ENCODE measurements around the gene LIMK2. TPM values are rescaled to one million over a fixed set of nuclear protein-coding genes. Genes with fewer than 3 reads are reported as not detected.
"Not testable (repeated sequence)": the region's sequence is repeated elsewhere in the genome, so short reads cannot be mapped to it uniquely, and the experiment has no call there.

The LIMK2 gene
- total and polyA plus RNA-seq, 2 donors = 16.3 to 31.5 TPM

GRCh38 chr22:31222736-31223135 is 10.6 kb downstream of the LIMK2 start:
- Histone ChIP-seq H3K4me3 (ENCODE audit: low read depth, low read length) (no peak overlapping the region), H3K36me3 (ENCODE audit: insufficient read depth) (no peaks in the 10 kb centered on the region), H3K27ac (ENCODE audit: low read depth) (no peak overlapping the region), H3K4me1 (ENCODE audit: insufficient read depth) (no peaks in the 10 kb centered on the region)
- no peak for DNase-seq (ENCODE audit: extremely low spot score)
- WGBS = 89% methylated on average over 5 of the region's 5 CpGs

GRCh38 chr22:31223786-31224191 is 11.7 kb downstream of the LIMK2 start:
- 83% methylated on average over 3 of the region's 3 CpGs for WGBS
- Histone ChIP-seq H3K36me3 (ENCODE audit: insufficient read depth) (no peaks in the 10 kb centered on the region), H3K4me1 (ENCODE audit: insufficient read depth) (no peaks in the 10 kb centered on the region), H3K27ac (ENCODE audit: low read depth) (no peak overlapping the region), H3K4me3 (ENCODE audit: low read depth, low read length) (no peak overlapping the region)
- no peak for DNase-seq (ENCODE audit: extremely low spot score)

- WGBS = 91% methylated on average over 4 of the region's 4 CpGs
- not testable (repeated sequence) for H3K27ac ChIP-seq (ENCODE audit: low read depth)
These were observed 12.6 kb downstream of the LIMK2 start for GRCh38 chr22:31224691-31225090.

GRCh38 chr22:31227186-31227585 is 15.1 kb downstream of the LIMK2 start:
- Histone ChIP-seq H3K36me3 (ENCODE audit: insufficient read depth) (no peaks in the 10 kb centered on the region), H3K4me3 (ENCODE audit: low read depth, low read length) (no peak overlapping the region), H3K4me1 (ENCODE audit: insufficient read depth) (no peaks in the 10 kb centered on the region), H3K27ac (ENCODE audit: low read depth) (no peak overlapping the region)
- no peak for DNase-seq (ENCODE audit: extremely low spot score)
- 43% methylated on average over 1 of the region's 1 CpG for WGBS

More at GRCh38 chr22:31224691-31225090, 12.6 kb downstream of the LIMK2 start:
- H3K4me1 ChIP-seq (ENCODE audit: insufficient read depth); H3K36me3 ChIP-seq (ENCODE audit: insufficient read depth); DNase-seq (ENCODE audit: extremely low spot score); H3K4me3 ChIP-seq (ENCODE audit: low read depth, low read length): not testable (repeated sequence)

GRCh38 chr22:31229402-31230079 is 17.4 kb downstream of the LIMK2 start:
- H3K36me3 ChIP-seq (ENCODE audit: insufficient read depth) = no peaks in the 10 kb centered on the region
- no peak overlapping the region for H3K27ac ChIP-seq (ENCODE audit: low read depth)
- no peak for DNase-seq (ENCODE audit: extremely low spot score)
- 77% methylated on average over 3 of the region's 3 CpGs for WGBS
- H3K4me1 ChIP-seq (ENCODE audit: insufficient read depth) = no peaks in the 10 kb centered on the region
- no peak overlapping the region for H3K4me3 ChIP-seq (ENCODE audit: low read depth, low read length)

- peak overlapping the region; percentile 16 for H3K27ac ChIP-seq (ENCODE audit: low read depth)
- no peak for DNase-seq (ENCODE audit: extremely low spot score)
- WGBS = 76% methylated on average over 6 of the region's 6 CpGs
- no peaks in the 10 kb centered on the region for H3K4me1 ChIP-seq (ENCODE audit: insufficient read depth)
- no peaks in the 10 kb centered on the region for H3K36me3 ChIP-seq (ENCODE audit: insufficient read depth)
- no peak overlapping the region for H3K4me3 ChIP-seq (ENCODE audit: low read depth, low read length)
These were observed 18.2 kb downstream of the LIMK2 start for GRCh38 chr22:31230155-31230870.

- no peak overlapping the region for H3K27ac ChIP-seq (ENCODE audit: low read depth)
- DNase-seq (ENCODE audit: extremely low spot score) = no peak
- H3K36me3 ChIP-seq (ENCODE audit: insufficient read depth) = no peaks in the 10 kb centered on the region
- WGBS = 39% methylated on average over 3 of the region's 3 CpGs
- H3K4me3 ChIP-seq (ENCODE audit: low read depth, low read length) = no peak overlapping the region
- H3K4me1 ChIP-seq (ENCODE audit: insufficient read depth) = no peaks in the 10 kb centered on the region
These were observed 18.9 kb downstream of the LIMK2 start for GRCh38 chr22:31230871-31231621.

- no peaks in the 10 kb centered on the region for H3K36me3 ChIP-seq (ENCODE audit: insufficient read depth)
- no peak for DNase-seq (ENCODE audit: extremely low spot score)
- 84% methylated on average over 3 of the region's 3 CpGs for WGBS
- no peak overlapping the region for H3K4me3 ChIP-seq (ENCODE audit: low read depth, low read length)
- no peak overlapping the region for H3K27ac ChIP-seq (ENCODE audit: low read depth)
- no peaks in the 10 kb centered on the region for H3K4me1 ChIP-seq (ENCODE audit: insufficient read depth)
These were observed 20.9 kb downstream of the LIMK2 start for GRCh38 chr22:31233001-31233400.

- peaks cover 2% of the 10 kb centered on the region for H3K36me3 ChIP-seq (ENCODE audit: insufficient read depth)
- H3K27ac ChIP-seq (ENCODE audit: low read depth) = no peak overlapping the region
These were observed 23.0 kb downstream of the LIMK2 start for GRCh38 chr22:31235081-31235480.

GRCh38 chr22:31236044-31236443 is 23.9 kb downstream of the LIMK2 start:
- not testable (repeated sequence) for H3K36me3 ChIP-seq (ENCODE audit: insufficient read depth); H3K4me1 ChIP-seq (ENCODE audit: insufficient read depth); H3K4me3 ChIP-seq (ENCODE audit: low read depth, low read length); DNase-seq (ENCODE audit: extremely low spot score); H3K27ac ChIP-seq (ENCODE audit: low read depth)
- 97% methylated on average over 4 of the region's 4 CpGs for WGBS

More at GRCh38 chr22:31235081-31235480, 23.0 kb downstream of the LIMK2 start:
- H3K4me1 ChIP-seq (ENCODE audit: insufficient read depth) = no peaks in the 10 kb centered on the region
- WGBS = 79% methylated on average over 3 of the region's 3 CpGs
- no peak overlapping the region for H3K4me3 ChIP-seq (ENCODE audit: low read depth, low read length)
- no peak for DNase-seq (ENCODE audit: extremely low spot score)

GRCh38 chr22:31238057-31238456 is 26.0 kb downstream of the LIMK2 start:
- DNase-seq (ENCODE audit: extremely low spot score) = no peak
- H3K4me1 ChIP-seq (ENCODE audit: insufficient read depth) = peaks cover 2% of the 10 kb centered on the region
- no peak overlapping the region for H3K4me3 ChIP-seq (ENCODE audit: low read depth, low read length)
- WGBS = 97% methylated on average over 1 of the region's 1 CpG
- H3K27ac ChIP-seq (ENCODE audit: low read depth) = no peak overlapping the region
- H3K36me3 ChIP-seq (ENCODE audit: insufficient read depth) = peaks cover 2% of the 10 kb centered on the region

GRCh38 chr22:31239771-31240370 is 27.8 kb downstream of the LIMK2 start:
- Histone ChIP-seq H3K27ac (ENCODE audit: low read depth) (no peak overlapping the region), H3K36me3 (ENCODE audit: insufficient read depth) (peaks cover 2% of the 10 kb centered on the region), H3K4me1 (ENCODE audit: insufficient read depth) (peaks cover 2% of the 10 kb centered on the region), H3K4me3 (ENCODE audit: low read depth, low read length) (no peak overlapping the region)
- 35% methylated on average over 6 of the region's 6 CpGs for WGBS
- no peak for DNase-seq (ENCODE audit: extremely low spot score)

- 54% methylated on average over 1 of the region's 1 CpG for WGBS
- no peak for DNase-seq (ENCODE audit: extremely low spot score)
- no peak overlapping the region for H3K4me3 ChIP-seq (ENCODE audit: low read depth, low read length)
- H3K36me3 ChIP-seq (ENCODE audit: insufficient read depth) = peaks cover 2% of the 10 kb centered on the region
- H3K4me1 ChIP-seq (ENCODE audit: insufficient read depth) = peaks cover 2% of the 10 kb centered on the region
- no peak overlapping the region for H3K27ac ChIP-seq (ENCODE audit: low read depth)
These were observed 29.1 kb downstream of the LIMK2 start for GRCh38 chr22:31241200-31241599.

Data from urinary bladder (tissue), 4 donors.